Caco-2 (cell line): Measurements from ENCODE around the gene ZDHHC20. TPM values are rescaled to one million over a fixed set of nuclear protein-coding genes. Genes with fewer than 3 reads are reported as not detected.

Experiments
- BruUV-seq: library from RNA; stranded (reverse); fragments of 400-500 nt; replicated peaks from 2 replicates; lab custom pipeline; 2021; lab: Mats Ljungman, UMichigan
- CTCF ChIA-PET: fragments of 300-600 bp; sonication (Branson Sonifier 250); formaldehyde crosslinking; loops from one replicate; lab custom pipeline; 2022; ENCODE audit warnings: antibody characterized with exemption; lab: Charles Lee
- POLR2A ChIA-PET: fragments of 300-600 bp; sonication (Branson Sonifier 250); formaldehyde crosslinking; loops from one replicate; lab custom pipeline; 2022; ENCODE audit warnings: antibody characterized with exemption; lab: Charles Lee
- DNase-seq, 2 experiments: peaks; one replicate each; pipeline versions ENCODE4 v3.0.0 to v3.0.0-alpha.2; 2020 to 2022
- H3K27me3 ChIP-seq: replicated peaks from 2 replicates; pipeline ENCODE4 v1.6.0; 2011; ENCODE audit warnings: low read length; ENCODE audit not compliant: control insufficient read depth, insufficient read depth
- H3K36me3 ChIP-seq: 2 replicates; pipeline ENCODE4 v1.5.1; 2011; ENCODE audit warnings: low read length; ENCODE audit not compliant: control insufficient read depth, insufficient read depth
- H3K4me1 ChIP-seq: fragments of 250-450 bp; sonication (Bioruptor Pico); 2 replicates; pipeline ENCODE4 v1.5.1; 2020; ENCODE audit warnings: mild to moderate bottlenecking
- H3K4me3 ChIP-seq: 2 replicates; pipeline ENCODE4 v1.5.1; 2011; ENCODE audit warnings: low read depth, mild to moderate bottlenecking, control low read depth, low read length
- H3K9me3 ChIP-seq: fragments of 250-450 bp; sonication (Bioruptor Pico); 2 replicates; pipeline ENCODE4 v1.5.1; 2020; ENCODE audit warnings: mild to moderate bottlenecking, moderate library complexity
- H3K27ac Mint-ChIP-seq: one replicate; pipeline ENCODE4 v1.8.0; 2022; ENCODE audit warnings: mixed read lengths; ENCODE audit not compliant: unreplicated experiment
- H3K27me3 Mint-ChIP-seq: one replicate; pipeline ENCODE4 v1.8.0; 2022; ENCODE audit warnings: mixed read lengths; ENCODE audit not compliant: insufficient read depth, unreplicated experiment
- H3K36me3 Mint-ChIP-seq: one replicate; pipeline ENCODE4 v1.8.0; 2022; ENCODE audit warnings: mild to moderate bottlenecking, mixed read lengths; ENCODE audit not compliant: insufficient read depth, unreplicated experiment
- H3K4me1 Mint-ChIP-seq: one replicate; pipeline ENCODE4 v1.8.0; 2022; ENCODE audit warnings: low read depth, mixed read lengths; ENCODE audit not compliant: unreplicated experiment
- H3K4me3 Mint-ChIP-seq: one replicate; pipeline ENCODE4 v1.8.0; 2022; ENCODE audit warnings: mild to moderate bottlenecking, moderate library complexity, mixed read lengths; ENCODE audit not compliant: unreplicated experiment
- H3K9me3 Mint-ChIP-seq: one replicate; pipeline ENCODE4 v1.8.0; 2022; ENCODE audit warnings: mixed read lengths; ENCODE audit not compliant: unreplicated experiment
- CTCF ChIP-seq, 2 experiments: fragments of 200-600 bp in 1 of 2; IDR thresholded peaks; 1 replicate in 1 of 2; 2 replicates in 1 of 2; pipeline versions ENCODE4 v1.5.1 to v1.8.0; 2011 to 2022; ENCODE audit warnings: antibody characterized with exemption in 1 of 2, control low read depth in 1 of 2, inconsistent platforms in 1 of 2, low read depth in 1 of 2, low read length in 1 of 2, mild to moderate bottlenecking in 1 of 2, moderate library complexity in 1 of 2; ENCODE audit not compliant: insufficient read depth in 1 of 2, severe bottlenecking in 1 of 2, unreplicated experiment in 1 of 2
- intact Hi-C: fragments of 100-400 bp; cut with micrococcal nuclease; formaldehyde crosslinking; loops from one replicate; pipeline ENCODE4 v1.10.0; 2022; ENCODE audit not compliant: unreplicated experiment
- total RNA-seq: library from RNA; stranded (reverse); gene quantifications from 2 replicates; pipeline ENCODE4 v1.2.3, GENCODE V29; 2022

The ZDHHC20 gene
- total RNA-seq, 1 experiment from 2014 or later, result 87.9 TPM

DNA sequence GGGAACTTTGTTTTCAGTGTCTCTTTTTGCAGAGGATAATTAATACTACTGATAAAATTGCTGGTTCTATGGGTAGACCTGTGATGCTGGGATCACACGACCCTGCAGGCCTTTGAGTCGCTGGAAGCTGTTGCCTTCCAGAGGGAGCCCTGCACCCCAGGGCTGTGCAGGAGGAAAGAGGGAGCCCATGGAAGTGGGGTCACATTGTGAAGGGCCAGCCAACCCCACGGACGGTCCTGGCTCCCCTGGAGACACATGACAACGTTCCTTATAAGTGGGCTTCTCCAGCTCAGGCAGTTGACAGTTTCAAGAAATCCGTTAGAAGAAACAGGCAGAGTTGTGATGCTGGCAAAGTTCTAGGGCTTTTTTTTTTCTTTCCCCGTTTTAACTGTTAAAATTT, 98.0 kb downstream of the ZDHHC20 start:
- Mint-ChIP-seq H3K9me3 (no peaks in the 10 kb centered on the region), H3K27me3 (peaks cover 7% of the 10 kb centered on the region), H3K36me3 (no peaks in the 10 kb centered on the region), H3K27ac (no peak overlapping the region), H3K4me3 (no peak overlapping the region), H3K4me1 (no peaks in the 10 kb centered on the region)
- BruUV-seq, result no TSS peak
- no peak for DNase-seq
- TF ChIP-seq CTCF (IDR thresholded peaks at IDR 0.05; ENCODE audit: insufficient read depth in 1 of 2, low read depth in 1 of 2, low read length in 1 of 2, severe bottlenecking in 1 of 2, unreplicated experiment in 1 of 2), result no peak
- Histone ChIP-seq H3K27me3 (no peaks in the 10 kb centered on the region), H3K4me1 (no peaks in the 10 kb centered on the region), H3K4me3 (no peak overlapping the region), H3K36me3 (no peaks in the 10 kb centered on the region), H3K9me3 (peaks cover 2% of the 10 kb centered on the region; the same call in 1 of the 2 replicates)
- intact Hi-C loops, result no loop called here
- ChIA-PET CTCF (no interaction called here), POLR2A (interaction anchor here (0.6 kb wide), 1 partner anchor 1997 kb away, joined by 3 read pairs; no protein-coding TSS in a partner anchor)

GRCh38 chr13:21360463-21360862, 98.6 kb downstream of the ZDHHC20 start:
- intact Hi-C loops, result no loop called here
- H3K9me3 Mint-ChIP-seq, result no peaks in the 10 kb centered on the region
- CTCF ChIA-PET, result no interaction called here
- DNase-seq, result no peak
- H3K9me3 ChIP-seq, result peaks cover 2% of the 10 kb centered on the region; the same call in 1 of the 2 replicates
- H3K36me3 Mint-ChIP-seq, result no peaks in the 10 kb centered on the region
- no peak overlapping the region for H3K4me3 Mint-ChIP-seq
- H3K4me1 Mint-ChIP-seq, result no peaks in the 10 kb centered on the region
- no peaks in the 10 kb centered on the region for H3K4me1 ChIP-seq
- H3K27me3 ChIP-seq, result no peaks in the 10 kb centered on the region
- POLR2A ChIA-PET, result no interaction called here
- no peak for TF ChIP-seq CTCF (IDR thresholded peaks at IDR 0.05; ENCODE audit: insufficient read depth in 1 of 2, low read depth in 1 of 2, low read length in 1 of 2, severe bottlenecking in 1 of 2, unreplicated experiment in 1 of 2)
- H3K27me3 Mint-ChIP-seq, result peaks cover 7% of the 10 kb centered on the region
- H3K27ac Mint-ChIP-seq, result no peak overlapping the region
- no peaks in the 10 kb centered on the region for H3K36me3 ChIP-seq
- no TSS peak for BruUV-seq
- H3K4me3 ChIP-seq, result no peak overlapping the region

- Mint-ChIP-seq H3K27ac (no peak overlapping the region), H3K4me3 (no peak overlapping the region), H3K9me3 (no peaks in the 10 kb centered on the region), H3K36me3 (no peaks in the 10 kb centered on the region), H3K4me1 (no peaks in the 10 kb centered on the region), H3K27me3 (peaks cover 7% of the 10 kb centered on the region)
- no TSS peak for BruUV-seq
- DNase-seq, result no peak
- TF ChIP-seq CTCF (IDR thresholded peaks at IDR 0.05; ENCODE audit: insufficient read depth in 1 of 2, low read depth in 1 of 2, low read length in 1 of 2, severe bottlenecking in 1 of 2, unreplicated experiment in 1 of 2), result no peak
- Histone ChIP-seq H3K4me3 (no peak overlapping the region), H3K27me3 (no peaks in the 10 kb centered on the region), H3K9me3 (peaks cover 2% of the 10 kb centered on the region; the same call in 1 of the 2 replicates), H3K4me1 (no peaks in the 10 kb centered on the region), H3K36me3 (no peaks in the 10 kb centered on the region)
- CTCF ChIA-PET, result no interaction called here
- POLR2A ChIA-PET, result no interaction called here
- intact Hi-C loops, result no loop called here
Observed at GRCh38 chr13:21359855-21360254, 99.2 kb downstream of the ZDHHC20 start.
